ENCODE results near the gene GUCY1A1. TPM values are rescaled to one million over a fixed set of nuclear protein-coding genes. Genes with fewer than 3 reads are reported as not detected.

Gene GUCY1A1
- total RNA-seq, 6 experiments from 2014 or later = 3.7 to 7.8 (median 6.5) TPM

DNA sequence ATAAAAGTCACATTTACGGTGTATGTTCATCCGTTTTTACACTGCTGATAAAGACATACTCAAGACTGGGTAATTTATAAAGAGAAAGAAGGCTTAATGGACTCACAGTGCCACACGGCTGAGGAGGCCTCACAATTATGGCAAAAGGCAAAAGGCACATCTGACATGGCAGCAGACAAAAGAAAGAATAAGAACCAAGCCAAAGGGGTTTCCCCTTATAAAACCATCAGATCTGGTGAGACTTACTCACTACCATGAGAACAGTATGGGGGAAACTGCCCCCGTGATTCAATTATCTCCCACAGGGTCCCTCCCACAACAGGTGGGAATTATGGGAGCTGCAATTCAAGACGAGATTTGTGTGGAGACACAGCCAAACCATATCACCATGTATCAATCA is 84.9 kb downstream of the GUCY1A1 start:
- no peak overlapping the region for H3K27ac ChIP-seq
- intact Hi-C loops (cut with DNase I) = no loop called here
- no peaks in the 10 kb centered on the region for H3K9me3 ChIP-seq
- ATAC-seq = no peak
- no peaks in the 10 kb centered on the region for H3K36me3 ChIP-seq
- 73% methylated on average over 5 of the region's 5 CpGs for WGBS (ENCODE audit: insufficient coverage, low coverage, low lambda C conversion rate, missing lambda C conversion rate)
- no peaks in the 10 kb centered on the region for H3K4me1 ChIP-seq
- TF ChIP-seq, protein P1, sequence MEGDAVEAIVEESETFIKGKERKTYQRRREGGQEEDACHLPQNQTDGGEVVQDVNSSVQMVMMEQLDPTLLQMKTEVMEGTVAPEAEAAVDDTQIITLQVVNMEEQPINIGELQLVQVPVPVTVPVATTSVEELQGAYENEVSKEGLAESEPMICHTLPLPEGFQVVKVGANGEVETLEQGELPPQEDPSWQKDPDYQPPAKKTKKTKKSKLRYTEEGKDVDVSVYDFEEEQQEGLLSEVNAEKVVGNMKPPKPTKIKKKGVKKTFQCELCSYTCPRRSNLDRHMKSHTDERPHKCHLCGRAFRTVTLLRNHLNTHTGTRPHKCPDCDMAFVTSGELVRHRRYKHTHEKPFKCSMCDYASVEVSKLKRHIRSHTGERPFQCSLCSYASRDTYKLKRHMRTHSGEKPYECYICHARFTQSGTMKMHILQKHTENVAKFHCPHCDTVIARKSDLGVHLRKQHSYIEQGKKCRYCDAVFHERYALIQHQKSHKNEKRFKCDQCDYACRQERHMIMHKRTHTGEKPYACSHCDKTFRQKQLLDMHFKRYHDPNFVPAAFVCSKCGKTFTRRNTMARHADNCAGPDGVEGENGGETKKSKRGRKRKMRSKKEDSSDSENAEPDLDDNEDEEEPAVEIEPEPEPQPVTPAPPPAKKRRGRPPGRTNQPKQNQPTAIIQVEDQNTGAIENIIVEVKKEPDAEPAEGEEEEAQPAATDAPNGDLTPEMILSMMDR (IDR thresholded peaks at IDR 0.05) = no peak
- TF ChIP-seq POLR2A (IDR thresholded peaks at IDR 0.05) = no peak
- no peak for DNase-seq
- H3K4me3 ChIP-seq = no peak overlapping the region
- H3K27me3 ChIP-seq = no peaks in the 10 kb centered on the region

DNA sequence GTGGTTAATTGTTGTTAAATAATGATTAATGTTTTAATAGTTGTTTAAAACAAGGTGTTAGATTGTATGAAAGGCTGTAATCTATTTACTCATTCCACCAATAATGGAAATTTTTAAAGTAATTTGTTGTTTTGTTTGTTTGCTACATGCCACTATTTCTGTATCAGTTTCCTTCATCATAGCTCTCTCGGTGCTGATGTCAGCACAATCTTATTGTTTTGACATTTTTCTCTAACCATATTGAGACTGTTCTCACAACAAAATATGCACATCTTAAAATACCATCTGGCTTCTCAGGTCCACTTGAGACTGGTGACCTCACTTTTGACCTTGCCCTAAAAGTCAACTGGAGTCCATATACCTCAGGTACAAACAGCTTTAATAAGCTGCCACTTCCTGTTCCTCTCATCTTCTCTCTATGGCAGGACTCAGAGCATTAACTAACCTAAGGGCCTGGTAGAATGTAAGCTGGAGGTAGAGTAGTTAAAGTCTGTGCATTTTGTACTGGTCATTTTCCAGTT is 91.2 kb downstream of the GUCY1A1 start:
- TF ChIP-seq POLR2A (IDR thresholded peaks at IDR 0.05) = no peak
- TF ChIP-seq, protein P1 (IDR thresholded peaks at IDR 0.05) = no peak
- no peak overlapping the region for H3K4me3 ChIP-seq
- DNase-seq (no peak), ATAC-seq (no peak)
- no peaks in the 10 kb centered on the region for H3K27me3 ChIP-seq
- no peaks in the 10 kb centered on the region for H3K4me1 ChIP-seq
- 82% methylated on average over 1 of the region's 1 CpG for WGBS (ENCODE audit: insufficient coverage, low coverage, low lambda C conversion rate, missing lambda C conversion rate)
- no peak overlapping the region for H3K27ac ChIP-seq
- no peaks in the 10 kb centered on the region for H3K9me3 ChIP-seq
- intact Hi-C loops (cut with DNase I) = no loop called here
- no peaks in the 10 kb centered on the region for H3K36me3 ChIP-seq

DNA sequence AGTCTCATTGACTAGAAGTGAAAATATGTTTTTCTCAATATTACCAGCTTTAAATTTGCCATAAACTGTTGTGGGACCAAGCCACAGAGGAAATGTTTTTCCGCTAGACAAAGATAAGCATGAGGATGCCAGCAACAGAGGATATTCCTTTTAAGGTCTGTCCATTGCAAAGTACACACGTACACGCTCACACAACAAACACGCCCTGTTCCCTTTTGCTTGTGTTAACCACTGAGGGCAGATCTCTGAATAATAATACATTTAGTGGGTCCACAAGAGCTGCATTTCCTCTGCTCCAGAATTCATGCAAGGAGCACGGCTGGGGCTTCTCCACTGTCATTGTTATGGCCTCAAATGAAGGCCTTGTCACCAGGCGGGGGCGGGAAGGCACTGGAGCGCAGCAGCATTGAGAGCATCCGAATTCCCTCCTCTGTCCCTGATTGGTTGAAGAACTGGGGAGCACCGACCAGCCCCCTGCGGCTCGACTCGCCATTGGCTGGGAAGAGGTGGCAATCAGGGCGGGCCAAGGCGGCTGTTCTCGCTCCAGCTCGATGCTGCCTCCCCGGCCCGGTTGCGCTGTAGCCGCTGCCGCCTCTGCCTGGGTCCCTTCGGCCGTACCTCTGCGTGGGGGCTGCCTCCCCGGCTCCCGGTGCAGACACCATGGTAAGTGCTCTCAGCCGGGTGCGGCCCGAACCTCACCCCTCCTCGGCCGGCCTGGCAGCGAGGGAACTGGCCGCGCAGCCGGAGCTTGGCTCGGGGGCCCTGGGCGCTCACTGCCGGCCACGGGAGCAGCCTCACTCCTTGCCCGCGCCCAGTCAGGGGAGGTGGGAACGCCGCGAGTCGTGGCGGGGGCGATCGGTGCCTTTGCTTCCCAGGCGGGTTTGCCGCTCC is 92.1 kb downstream of the GUCY1A1 start, which contains the start of gene GUCY1B1:
Gene GUCY1B1 (plus strand): TSS at position 541 of the 891 bp plus-strand sequence. CDS start 120 bp downstream, at position 661.
- Histone ChIP-seq H3K4me1 (no peaks in the 10 kb centered on the region), H3K27ac (peak within 1 kb of the TSS; percentile 74 to 81 (median 79)), H3K9me3 (no peaks in the 10 kb centered on the region), H3K27me3 (no peaks in the 10 kb centered on the region), H3K4me3 (peak within 1 kb of the TSS; percentile 69 to 76 (median 69)), H3K36me3 (no peaks in the 10 kb centered on the region)
- 31% methylated on average over 10 of the region's 51 CpGs for WGBS (ENCODE audit: insufficient coverage, low coverage, low lambda C conversion rate, missing lambda C conversion rate)
- intact Hi-C loops (cut with DNase I) = no loop called here
- DNase-seq = peak; percentile 90 to 95 (median 94)
- ATAC-seq = peak; percentile 96 to 99 (median 98)
- TF ChIP-seq, protein P1 (IDR thresholded peaks at IDR 0.05) = peak; percentile 22 to 51 (median 41)
- TF ChIP-seq POLR2A (IDR thresholded peaks at IDR 0.05) = peak; percentile 31

DNA sequence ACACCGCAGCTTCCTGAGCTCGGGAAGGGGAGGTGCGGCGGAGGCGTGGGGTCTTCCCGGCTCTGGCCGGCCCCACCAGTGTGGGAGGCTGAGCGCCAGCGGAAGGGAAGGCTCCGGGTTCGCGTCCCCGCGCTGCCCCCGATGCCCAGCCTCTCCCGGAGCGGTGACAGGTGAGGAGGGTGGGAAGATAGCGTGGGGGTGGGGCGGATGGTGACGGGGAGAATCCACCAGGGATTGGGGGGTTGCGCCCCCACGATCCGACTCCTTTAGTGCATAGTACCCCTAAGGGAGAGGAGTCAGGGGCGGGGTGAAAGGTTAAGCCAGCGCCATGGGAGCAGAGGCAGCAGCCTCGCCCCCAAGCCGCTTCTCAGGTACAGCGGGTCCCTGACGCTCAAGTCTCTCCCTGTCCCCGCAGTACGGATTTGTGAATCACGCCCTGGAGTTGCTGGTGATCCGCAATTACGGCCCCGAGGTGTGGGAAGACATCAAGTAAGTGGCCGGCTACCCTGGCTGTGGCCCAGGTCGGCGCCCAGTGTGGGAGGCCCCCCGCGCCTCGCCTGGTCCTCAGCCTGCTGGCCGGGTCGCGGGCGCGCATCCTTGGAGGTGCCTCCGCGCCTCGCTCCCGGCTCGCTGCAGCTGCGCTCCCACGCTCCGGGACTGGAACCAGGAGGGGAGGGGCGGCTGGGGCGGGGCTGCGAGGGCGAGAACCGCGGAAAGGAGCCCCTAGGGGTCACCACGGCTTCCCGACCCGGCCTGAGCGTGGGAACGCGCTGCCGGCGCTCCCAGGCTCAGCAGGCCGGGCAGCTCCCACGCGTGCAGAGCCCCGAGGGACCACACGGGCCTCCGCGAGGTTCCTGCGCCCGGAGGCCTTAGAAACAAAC is 93.0 kb downstream of the GUCY1A1 start:
- H3K27ac ChIP-seq = peak overlapping the region; percentile 74 to 81 (median 79)

More for the DNA sequence above, 93.0 kb downstream of the GUCY1A1 start:
- peak overlapping the region; percentile 69 to 76 (median 69) for H3K4me3 ChIP-seq
- TF ChIP-seq POLR2A (IDR thresholded peaks at IDR 0.05) = no peak
- TF ChIP-seq, protein P1 (IDR thresholded peaks at IDR 0.05) = peak in 2 of 4 donors; percentile 9 to 13
- intact Hi-C loops (cut with DNase I) = no loop called here
- no peaks in the 10 kb centered on the region for H3K4me1 ChIP-seq
- ATAC-seq = peak; percentile 47 to 67 (median 53)
- no peaks in the 10 kb centered on the region for H3K36me3 ChIP-seq
- WGBS (ENCODE audit: insufficient coverage, low coverage, low lambda C conversion rate, missing lambda C conversion rate) = 0% methylated on average over 1 of the region's 77 CpGs
- no peaks in the 10 kb centered on the region for H3K9me3 ChIP-seq
- H3K27me3 ChIP-seq = no peaks in the 10 kb centered on the region
- peak; percentile 61 to 74 (median 61) for DNase-seq

All from right lobe of liver (tissue), 6 donors.